Esophagus muscularis mucosa (tissue), 4 donors: ENCODE data around the gene OR10A5. TPM values are rescaled to one million over a fixed set of nuclear protein-coding genes. Genes with fewer than 3 reads are reported as not detected.
"Not testable (repeated sequence)": the region's sequence is repeated elsewhere in the genome, so short reads cannot be mapped to it uniquely, and the experiment has no call there.

Experiments used
- DNase-seq: peaks from one replicate; pipeline ENCODE4 v3.0.0-alpha.2; 2017; ENCODE audit errors: extremely low spot score
- H3K27ac ChIP-seq, 4 donors: fragments of 200-600 bp; sonication (generic); replicated peaks in 1 of 4; 1 replicate in 3 of 4; 2 replicates in 1 of 4; pipeline ENCODE4 v1.5.1; 2016 to 2019; ENCODE audit warnings: mild to moderate bottlenecking in 1 of 4
- H3K27me3 ChIP-seq, 4 donors: fragments of 200-600 bp; sonication (generic); one replicate each; pipeline versions ENCODE4 v1.5.1 to v1.6.0; 2016 to 2019
- H3K36me3 ChIP-seq, 4 donors: fragments of 200-600 bp; sonication (generic); one replicate each; pipeline ENCODE4 v1.5.1; 2016 to 2019
- H3K4me1 ChIP-seq, 4 donors: fragments of 200-600 bp; sonication (generic); one replicate each; pipeline ENCODE4 v1.5.1; 2016 to 2019
- H3K4me3 ChIP-seq, 4 donors: fragments of 200-600 bp; sonication (generic); 1 replicate in 2 of 4; 2 replicates in 2 of 4; pipeline ENCODE4 v1.5.1; 2016 to 2019; ENCODE audit warnings: mild to moderate bottlenecking in 4 of 4, moderate library complexity in 1 of 4
- H3K9me3 ChIP-seq, 4 donors: fragments of 200-600 bp; sonication (generic); 1 replicate in 3 of 4; 2 replicates in 1 of 4; pipeline ENCODE4 v1.5.1; 2016 to 2019
- CTCF ChIP-seq, 3 experiments: fragments of 200-600 bp in 2 of 3; fragments of 450-650 bp in 1 of 3; sonication (generic) in 2 of 3; IDR thresholded peaks; one replicate each; pipeline ENCODE4 v1.5.1; 2017 to 2019; ENCODE audit warnings: antibody characterized with exemption in 3 of 3, mild to moderate bottlenecking in 2 of 3, moderate library complexity in 1 of 3
- EP300 ChIP-seq: sonication (generic); formaldehyde crosslinking; IDR thresholded peaks from one replicate; pipeline ENCODE4 v1.6.1; 2017; ENCODE audit warnings: antibody characterized with exemption
- POLR2A ChIP-seq: fragments of 450-650 bp; IDR thresholded peaks from one replicate; pipeline ENCODE4 v1.6.1; 2017; ENCODE audit warnings: antibody characterized with exemption, moderate library complexity, mild to moderate bottlenecking, low read depth
- POLR2AphosphoS5 ChIP-seq, 2 donors: sonication (generic); formaldehyde crosslinking; IDR thresholded peaks; one replicate each; pipeline ENCODE4 v1.6.1; 2017; ENCODE audit warnings: antibody characterized with exemption in 2 of 2
- WGBS: methylation state at CpG from one replicate; pipeline ENCODE4 v1.1.5; 2018; 5-methylcytosine and 5-hydroxymethylcytosine counted together
- intact Hi-C: fragments of 100-400 bp; cut with DNase I; formaldehyde crosslinking; loops from one replicate; pipeline ENCODE4 v1.15.1; 2023
- total RNA-seq, 4 donors: library from RNA; depleted of rRNA; stranded (reverse); fragments of >200 nt; gene quantifications; one replicate each; pipeline versions ENCODE4 v1.1.0 to v1.2.1, GENCODE V29; 2016

Gene OR10A5
- total RNA-seq, 4 donors from 2014 or later: not detected

- no peaks in the 10 kb centered on the region for H3K36me3 ChIP-seq
- intact Hi-C loops: no loop called here
- H3K4me3 ChIP-seq: no peak overlapping the region
Measured at GRCh38 chr11:6882751-6883150, 37.3 kb downstream of the OR10A5 start.

GRCh38 chr11:6887711-6888110, 42.2 kb downstream of the OR10A5 start:
- H3K36me3 ChIP-seq, H3K27me3 ChIP-seq, H3K4me1 ChIP-seq, DNase-seq, H3K9me3 ChIP-seq, H3K27ac ChIP-seq, H3K4me3 ChIP-seq, intact Hi-C loops: not testable (repeated sequence)
- WGBS: 94% methylated on average over 5 of the region's 5 CpGs

More at GRCh38 chr11:6882751-6883150, 37.3 kb downstream of the OR10A5 start:
- no peaks in the 10 kb centered on the region for H3K4me1 ChIP-seq
- H3K27ac ChIP-seq: no peak overlapping the region
- TF ChIP-seq POLR2AphosphoS5 (IDR thresholded peaks at IDR 0.05) (no peak), CTCF (IDR thresholded peaks at IDR 0.05) (no peak), EP300 (no peak), POLR2A (no peak)
- no peaks in the 10 kb centered on the region for H3K27me3 ChIP-seq
- no peaks in the 10 kb centered on the region for H3K9me3 ChIP-seq
- no peak for DNase-seq

- 86% methylated on average over 4 of the region's 4 CpGs for WGBS
- Histone ChIP-seq H3K4me1 (no peaks in the 10 kb centered on the region), H3K36me3 (no peaks in the 10 kb centered on the region), H3K27ac (no peak overlapping the region), H3K9me3 (no peaks in the 10 kb centered on the region), H3K4me3 (no peak overlapping the region), H3K27me3 (peaks cover 0 to 5% (median 0%) of the 10 kb centered on the region in 4 donors)
- DNase-seq: no peak
- intact Hi-C loops: no loop called here
- TF ChIP-seq EP300 (no peak), POLR2A (no peak), POLR2AphosphoS5 (IDR thresholded peaks at IDR 0.05) (no peak), CTCF (IDR thresholded peaks at IDR 0.05) (no peak)
Measured at GRCh38 chr11:6888830-6889229, 43.3 kb downstream of the OR10A5 start.

- Histone ChIP-seq H3K27me3 (peaks cover 0 to 5% (median 0%) of the 10 kb centered on the region in 4 donors), H3K36me3 (no peaks in the 10 kb centered on the region), H3K9me3 (no peaks in the 10 kb centered on the region), H3K4me3 (no peak overlapping the region), H3K4me1 (no peaks in the 10 kb centered on the region), H3K27ac (no peak overlapping the region)
- no peak for DNase-seq
- WGBS: 94% methylated on average over 1 of the region's 1 CpG
- intact Hi-C loops: no loop called here
- TF ChIP-seq POLR2A: no peak
- TF ChIP-seq EP300: no peak
- no peak for TF ChIP-seq CTCF (IDR thresholded peaks at IDR 0.05)
- no peak for TF ChIP-seq POLR2AphosphoS5 (IDR thresholded peaks at IDR 0.05)
Measured at GRCh38 chr11:6889835-6890234, 44.4 kb downstream of the OR10A5 start.

GRCh38 chr11:6892400-6892799, 46.9 kb downstream of the OR10A5 start, which contains the start of gene OR2D2:
Gene OR2D2, minus strand, starts transcription at chr11:6892500. Its CDS starts 0 bp downstream, at chr11:6892500.
- no peak for DNase-seq
- Histone ChIP-seq H3K4me3 (no peak within 1 kb of the TSS), H3K27me3 (peaks cover 0 to 5% (median 0%) of the 10 kb centered on the region in 4 donors), H3K4me1 (no peaks in the 10 kb centered on the region), H3K9me3 (no peaks in the 10 kb centered on the region), H3K36me3 (no peaks in the 10 kb centered on the region), H3K27ac (no peak within 1 kb of the TSS)
- WGBS: 83% methylated on average over 2 of the region's 2 CpGs
- TF ChIP-seq CTCF (IDR thresholded peaks at IDR 0.05): no peak
- TF ChIP-seq POLR2AphosphoS5 (IDR thresholded peaks at IDR 0.05): no peak
- no peak for TF ChIP-seq POLR2A
- intact Hi-C loops: no loop called here
